GM19328 (cell line): Measurements from ENCODE around the gene DDRGK1.
"Not testable (repeated sequence)": the region's sequence is repeated elsewhere in the genome, so short reads cannot be mapped to it uniquely, and the experiment has no call there.

Experiments used
- ATAC-seq: cut with Tn5 transposase; IDR thresholded peaks from one replicate; pipeline ENCODE4 v1.9.1; 2021; ENCODE audit warnings: mild to moderate bottlenecking, moderate library complexity; ENCODE audit not compliant: unreplicated experiment

The DDRGK1 gene

GRCh38 chr20:3189561-3190131, 14.8 kb downstream of the DDRGK1 start:
- ATAC-seq, result no peak

- ATAC-seq, result no peak
These were observed 15.6 kb downstream of the DDRGK1 start for GRCh38 chr20:3188823-3189413.

- ATAC-seq, result not testable (repeated sequence)
These were observed 16.6 kb downstream of the DDRGK1 start for GRCh38 chr20:3187861-3188260.

- no peak for ATAC-seq
These were observed 20.4 kb downstream of the DDRGK1 start for GRCh38 chr20:3183896-3184612.

- ATAC-seq, result not testable (repeated sequence)
These were observed 22.1 kb downstream of the DDRGK1 start for GRCh38 chr20:3182429-3182828.

- ATAC-seq, result no peak
These were observed 23.2 kb downstream of the DDRGK1 start for GRCh38 chr20:3181270-3181669.

- no peak for ATAC-seq
These were observed 24.2 kb downstream of the DDRGK1 start for GRCh38 chr20:3180319-3180718.

GRCh38 chr20:3177746-3178485, 26.6 kb downstream of the DDRGK1 start:
- ATAC-seq, result no peak

- no peak for ATAC-seq
These were observed 29.2 kb downstream of the DDRGK1 start for GRCh38 chr20:3175270-3175669.

GRCh38 chr20:3174442-3175261, 29.8 kb downstream of the DDRGK1 start:
- ATAC-seq, result no peak

- ATAC-seq, result peak; percentile 86
These were observed 30.7 kb downstream of the DDRGK1 start for GRCh38 chr20:3173610-3174441.

GRCh38 chr20:3172933-3173609, 31.4 kb downstream of the DDRGK1 start, which contains the start of gene LZTS3:
Gene LZTS3 (minus strand): TSS chr20:3173549. CDS start chr20:3167163, 6,386 bp downstream.
- ATAC-seq, result peak; percentile 33

GRCh38 chr20:3172126-3172932, 32.2 kb downstream of the DDRGK1 start:
- ATAC-seq, result no peak

- ATAC-seq, result no peak
These were observed 32.9 kb downstream of the DDRGK1 start for GRCh38 chr20:3171391-3172125.

- no peak for ATAC-seq
These were observed 35.5 kb downstream of the DDRGK1 start for GRCh38 chr20:3168829-3169590.

GRCh38 chr20:3168079-3168828, 36.2 kb downstream of the DDRGK1 start:
- ATAC-seq, result no peak
